Medulla oblongata (tissue), 1 donor: ENCODE measurements around the gene RELB.

ENCODE experiments used
- DNase-seq: peaks from one replicate; pipeline ENCODE4 v3.0.0-alpha.2; 2015; ENCODE audit errors: extremely low spot score

The RELB gene

GRCh38 chr19:45058622-45059159, 57.4 kb downstream of the RELB start:
- DNase-seq, result no peak

GRCh38 chr19:45059258-45059965, 58.1 kb downstream of the RELB start:
- DNase-seq, result peak; percentile 90

- DNase-seq, result no peak
Observed at GRCh38 chr19:45061965-45062364, 60.7 kb downstream of the RELB start.

GRCh38 chr19:45063851-45064801, 62.9 kb downstream of the RELB start:
- DNase-seq, result no peak

- DNase-seq, result no peak
Observed at GRCh38 chr19:45066921-45067661, 65.8 kb downstream of the RELB start.

- no peak for DNase-seq
Observed at GRCh38 chr19:45068041-45068440, 66.8 kb downstream of the RELB start.

- DNase-seq, result no peak
Observed at GRCh38 chr19:45069056-45069455, 67.8 kb downstream of the RELB start.

- no peak for DNase-seq
Observed at GRCh38 chr19:45070214-45070613, 69.0 kb downstream of the RELB start.

- DNase-seq, result no peak
Observed at GRCh38 chr19:45070861-45071544, 69.7 kb downstream of the RELB start.

- no peak for DNase-seq
Observed at GRCh38 chr19:45071545-45071938, 70.3 kb downstream of the RELB start.

- no peak for DNase-seq
Observed at GRCh38 chr19:45071969-45072790, 70.9 kb downstream of the RELB start.

- DNase-seq, result no peak
Observed at GRCh38 chr19:45074744-45075300, 73.6 kb downstream of the RELB start.

GRCh38 chr19:45075301-45076028, 74.2 kb downstream of the RELB start:
- DNase-seq, result peak; percentile 66

- DNase-seq, result peak; percentile 36
Observed at GRCh38 chr19:45076029-45076850, 75.0 kb downstream of the RELB start, which contains the start of gene ZNF296. ZNF296 (minus strand) TSS chr19:45076478; CDS start chr19:45076373, 105 bp downstream.

- DNase-seq, result no peak
Observed at GRCh38 chr19:45076851-45077730, 75.8 kb downstream of the RELB start.

- no peak for DNase-seq
Observed at GRCh38 chr19:45078390-45079062, 77.3 kb downstream of the RELB start.
